Natural killer cell (primary cell): ENCODE results near the gene C11orf21. TPM values are rescaled to one million over a fixed set of nuclear protein-coding genes. Genes with fewer than 3 reads are reported as not detected.

Experiments used
- ATAC-seq, 3 donors: fragments of 150-1000 bp in 2 of 3; fragments of 200-7000 bp in 1 of 3; cut with Tn5 transposase; 1 replicate in 1 of 3; 2 replicates in 2 of 3; pipeline ENCODE4 v1.10.0; 2021; ENCODE audit warnings: mild to moderate bottlenecking in 2 of 3, moderate library complexity in 2 of 3
- DNase-seq, 2 donors: peaks; one replicate each; pipeline versions ENCODE4 v3.0.0 to v3.0.0-alpha.2; 2013 to 2021; ENCODE audit warnings: mixed read lengths in 1 of 2
- H3K27ac ChIP-seq: one replicate; pipeline ENCODE4 v1.5.1; 2013; ENCODE audit warnings: mild to moderate bottlenecking, low read length
- H3K27me3 ChIP-seq: one replicate; pipeline ENCODE4 v1.6.1; 2013; ENCODE audit warnings: low read length; ENCODE audit not compliant: control insufficient read depth, insufficient read depth
- H3K36me3 ChIP-seq: one replicate; pipeline ENCODE4 v1.6.1; 2013; ENCODE audit warnings: low read length; ENCODE audit not compliant: control insufficient read depth, insufficient read depth
- H3K4me1 ChIP-seq: one replicate; pipeline ENCODE4 v1.6.1; 2013; ENCODE audit warnings: low read length; ENCODE audit not compliant: control insufficient read depth, insufficient read depth
- H3K4me3 ChIP-seq: one replicate; pipeline ENCODE4 v1.5.1; 2013; ENCODE audit warnings: low read length
- H3K9me3 ChIP-seq: one replicate; pipeline ENCODE4 v1.6.1; 2013; ENCODE audit warnings: low read length; ENCODE audit not compliant: control insufficient read depth, insufficient read depth
- H3K27ac Mint-ChIP-seq, 2 donors: one replicate each; pipeline ENCODE4 v1.8.0; 2022; ENCODE audit warnings: mild to moderate bottlenecking in 2 of 2, mixed read lengths in 2 of 2, moderate library complexity in 1 of 2
- H3K27me3 Mint-ChIP-seq, 2 donors: one replicate each; pipeline ENCODE4 v1.8.0; 2022; ENCODE audit warnings: low read depth in 2 of 2, mixed read lengths in 2 of 2
- H3K36me3 Mint-ChIP-seq: one replicate; pipeline ENCODE4 v1.8.0; 2022; ENCODE audit warnings: mixed read lengths
- H3K4me1 Mint-ChIP-seq, 2 donors: one replicate each; pipeline ENCODE4 v1.8.0; 2022; ENCODE audit warnings: mixed read lengths in 2 of 2
- H3K4me3 Mint-ChIP-seq: one replicate; pipeline ENCODE4 v1.8.0; 2022; ENCODE audit warnings: mild to moderate bottlenecking, moderate library complexity, mixed read lengths
- H3K9me3 Mint-ChIP-seq, 2 donors: one replicate each; pipeline ENCODE4 v1.8.0; 2022; ENCODE audit warnings: mixed read lengths in 2 of 2
- CTCF ChIP-seq: fragments of 200-600 bp; IDR thresholded peaks from one replicate; pipeline ENCODE4 v1.8.0; 2022; ENCODE audit warnings: antibody characterized with exemption
- WGBS: methylation state at CpG from one replicate; pipeline ENCODE4 v1.1.7; 2013; ENCODE audit warnings: missing lambda C conversion rate; ENCODE audit not compliant: insufficient coverage; 5-methylcytosine and 5-hydroxymethylcytosine counted together
- intact Hi-C: fragments of 100-400 bp; cut with micrococcal nuclease; formaldehyde crosslinking; loops from one replicate; pipeline ENCODE4 v1.14.2; 2022
- total RNA-seq, 4 donors: library from RNA; stranded (reverse); fragments of 120-200 nt in 1 of 4; gene quantifications; one replicate each; pipeline versions ENCODE4 v1.2.3 to v1.2.4, GENCODE V29; 2013 to 2022

The C11orf21 gene
- total RNA-seq, 3 donors from 2014 or later (not counting 1 experiment from before 2014, with no cell fraction given): 227 to 325 (median 237) TPM

- 93% methylated on average over 6 of the region's 6 CpGs for WGBS
- no peaks in the 10 kb centered on the region for H3K9me3 ChIP-seq
- H3K4me1 Mint-ChIP-seq: no peaks in the 10 kb centered on the region
- no peak overlapping the region for H3K27ac ChIP-seq
- no peak overlapping the region for H3K27ac Mint-ChIP-seq
- H3K27me3 ChIP-seq: no peaks in the 10 kb centered on the region
- H3K4me1 ChIP-seq: no peaks in the 10 kb centered on the region
- TF ChIP-seq CTCF: no peak
- DNase-seq (no peak), ATAC-seq (no peak)
- H3K36me3 ChIP-seq: no peaks in the 10 kb centered on the region
- H3K27me3 Mint-ChIP-seq: peaks cover 0 to 6% of the 10 kb centered on the region in 2 donors
- no peaks in the 10 kb centered on the region for H3K9me3 Mint-ChIP-seq
- intact Hi-C loops: no loop called here
- H3K36me3 Mint-ChIP-seq: no peaks in the 10 kb centered on the region
- no peak overlapping the region for H3K4me3 Mint-ChIP-seq
- H3K4me3 ChIP-seq: no peak overlapping the region
Observed at GRCh38 chr11:2252018-2252417, 49.7 kb downstream of the C11orf21 start.

GRCh38 chr11:2251138-2251537 is 50.6 kb downstream of the C11orf21 start:
- TF ChIP-seq CTCF: no peak
- intact Hi-C loops: no loop called here
- Histone ChIP-seq H3K27ac (no peak overlapping the region), H3K36me3 (no peaks in the 10 kb centered on the region), H3K4me1 (no peaks in the 10 kb centered on the region), H3K9me3 (no peaks in the 10 kb centered on the region), H3K4me3 (no peak overlapping the region), H3K27me3 (no peaks in the 10 kb centered on the region)
- ATAC-seq (no peak), DNase-seq (no peak)
- Mint-ChIP-seq H3K36me3 (no peaks in the 10 kb centered on the region), H3K9me3 (no peaks in the 10 kb centered on the region), H3K27ac (no peak overlapping the region), H3K4me1 (no peaks in the 10 kb centered on the region), H3K4me3 (no peak overlapping the region), H3K27me3 (peaks cover 0 to 6% of the 10 kb centered on the region in 2 donors)
- WGBS: 97% methylated on average over 5 of the region's 6 CpGs

GRCh38 chr11:2250485-2250884 is 51.2 kb downstream of the C11orf21 start:
- no peaks in the 10 kb centered on the region for H3K36me3 Mint-ChIP-seq
- ATAC-seq (no peak), DNase-seq (no peak)
- TF ChIP-seq CTCF: no peak
- Histone ChIP-seq H3K9me3 (no peaks in the 10 kb centered on the region), H3K4me1 (no peaks in the 10 kb centered on the region), H3K36me3 (no peaks in the 10 kb centered on the region), H3K27me3 (peaks cover 3% of the 10 kb centered on the region), H3K4me3 (no peak overlapping the region), H3K27ac (no peak overlapping the region)
- H3K4me3 Mint-ChIP-seq: no peak overlapping the region
- H3K9me3 Mint-ChIP-seq: no peaks in the 10 kb centered on the region
- peaks cover 0 to 6% of the 10 kb centered on the region in 2 donors for H3K27me3 Mint-ChIP-seq
- intact Hi-C loops: no loop called here
- 86% methylated on average over 8 of the region's 8 CpGs for WGBS
- H3K4me1 Mint-ChIP-seq: no peaks in the 10 kb centered on the region
- H3K27ac Mint-ChIP-seq: no peak overlapping the region

- intact Hi-C loops: no loop called here
- DNase-seq: no peak
Observed at GRCh38 chr11:2250041-2250440, 51.7 kb downstream of the C11orf21 start.

More at GRCh38 chr11:2250041-2250440, 51.7 kb downstream of the C11orf21 start:
- H3K27me3 ChIP-seq: peaks cover 4% of the 10 kb centered on the region
- H3K4me3 Mint-ChIP-seq: no peak overlapping the region
- no peaks in the 10 kb centered on the region for H3K9me3 Mint-ChIP-seq
- no peaks in the 10 kb centered on the region for H3K9me3 ChIP-seq
- no peaks in the 10 kb centered on the region for H3K36me3 ChIP-seq
- H3K4me1 ChIP-seq: no peaks in the 10 kb centered on the region
- no peak for ATAC-seq
- TF ChIP-seq CTCF: no peak
- no peak overlapping the region for H3K4me3 ChIP-seq
- H3K36me3 Mint-ChIP-seq: no peaks in the 10 kb centered on the region
- H3K27me3 Mint-ChIP-seq: peaks cover 0 to 9% of the 10 kb centered on the region in 2 donors
- no peak overlapping the region for H3K27ac Mint-ChIP-seq
- H3K4me1 Mint-ChIP-seq: no peaks in the 10 kb centered on the region
- no peak overlapping the region for H3K27ac ChIP-seq
- WGBS: 87% methylated on average over 9 of the region's 9 CpGs
